GM12878 (cell line): Measurements from ENCODE around the gene LPIN3. TPM values are rescaled to one million over a fixed set of nuclear protein-coding genes. Genes with fewer than 3 reads are reported as not detected.

Experiments
- ATAC-seq: fragments of 200-7000 bp; cut with Tn5 transposase; 3 replicates; pipeline ENCODE4 v1.9.1; 2020; ENCODE audit warnings: mild to moderate bottlenecking, moderate library complexity
- BruUV-seq: library from RNA; stranded (reverse); fragments of 400-500 nt; replicated peaks from 2 replicates; lab custom pipeline; 2021; lab: Mats Ljungman, UMichigan
- CTCF ChIA-PET: fragments of 300-600 bp; sonication (Branson Sonifier 250); formaldehyde crosslinking; extraction: SDS; loops from one replicate; lab custom pipeline; 2021; ENCODE audit warnings: inconsistent platforms; lab: Yijun Ruan, JAX
- POLR2A ChIA-PET: fragments of 350-600 bp; formaldehyde crosslinking; extraction: SDS; loops from one replicate; lab custom pipeline; 2021; ENCODE audit warnings: inconsistent platforms; lab: Charles Lee
- RAD21 ChIA-PET: fragments of 300-600 bp; sonication (Branson Sonifier 250); formaldehyde crosslinking; loops from one replicate; lab custom pipeline; 2023; ENCODE audit warnings: antibody characterized with exemption; ENCODE audit not compliant: unreplicated experiment; lab: Charles Lee
- SMC1A ChIA-PET: fragments of 300-600 bp; sonication (Branson Sonifier 250); formaldehyde crosslinking; loops from one replicate; lab custom pipeline; 2023; ENCODE audit not compliant: unreplicated experiment, uncharacterized antibody; lab: Charles Lee
- DNase-seq: peaks from one replicate; pipeline ENCODE4 v3.0.0-alpha.2; 2011; ENCODE audit warnings: low read depth, low spot score
- FAIRE-seq: peaks from 3 replicates; lab custom pipeline; 2011; peaks lifted over from hg19 to GRCh38; lab: Jason Lieb, UNC
- H2AFZ ChIP-seq: 2 replicates; pipeline ENCODE4 v1.6.0; 2011; ENCODE audit warnings: low read depth, low read length, control low read depth; ENCODE audit not compliant: control insufficient read depth
- H3K27ac ChIP-seq: 2 replicates; pipeline ENCODE4 v1.5.1; 2011; ENCODE audit warnings: control low read depth; ENCODE audit not compliant: control insufficient read depth, insufficient read depth
- H3K27me3 ChIP-seq, 2 experiments: replicated peaks in 1 of 2; 2 replicates each; pipeline versions ENCODE4 v1.6.0 to v1.6.1; 2011; ENCODE audit warnings: low read length in 1 of 2; ENCODE audit not compliant: control insufficient read depth in 2 of 2, insufficient read depth in 2 of 2
- H3K36me3 ChIP-seq, 2 experiments: 2 replicates each; pipeline ENCODE4 v1.5.1; 2011; ENCODE audit warnings: low read length in 1 of 2; ENCODE audit not compliant: control insufficient read depth in 2 of 2, insufficient read depth in 2 of 2
- H3K4me1 ChIP-seq: 2 replicates; pipeline ENCODE4 v1.6.1; 2011; ENCODE audit warnings: mild to moderate bottlenecking, low read length, moderate library complexity, mixed read lengths; ENCODE audit not compliant: control insufficient read depth, insufficient read depth
- H3K4me2 ChIP-seq: 2 replicates; pipeline ENCODE4 v1.6.0; 2011; ENCODE audit warnings: control low read depth; ENCODE audit not compliant: control insufficient read depth, insufficient read depth
- H3K4me3 ChIP-seq: fragments of 200-600 bp; sonication (generic); 2 replicates; pipeline ENCODE4 v1.5.1; 2016
- H3K79me2 ChIP-seq: 2 replicates; pipeline ENCODE4 v1.6.0; 2011; ENCODE audit warnings: low read length; ENCODE audit not compliant: control insufficient read depth, insufficient read depth
- H3K9ac ChIP-seq: 2 replicates; pipeline ENCODE4 v1.8.0; 2011; ENCODE audit warnings: low read length, control low read depth, mixed read lengths; ENCODE audit not compliant: control insufficient read depth, insufficient read depth
- H3K9me3 ChIP-seq: replicated peaks from 3 replicates; pipeline ENCODE4 v1.5.1; 2011; ENCODE audit warnings: mild to moderate bottlenecking, low read length; ENCODE audit not compliant: control insufficient read depth, insufficient read depth
- H4K20me1 ChIP-seq: 2 replicates; pipeline ENCODE4 v1.6.0; 2011; ENCODE audit not compliant: control insufficient read depth, insufficient read depth
- E2F4 ChIP-seq: IDR thresholded peaks from 2 replicates; pipeline ENCODE4 v1.6.1; 2012; ENCODE audit warnings: low read depth, low read length, improper control_type of control experiment
- JUND ChIP-seq: IDR thresholded peaks from 2 replicates; pipeline ENCODE4 v1.6.1; 2012; ENCODE audit warnings: low read depth, mild to moderate bottlenecking, low read length, improper control_type of control experiment, moderate library complexity
- PAX8 ChIP-seq: fragments of 450-650 bp; IDR thresholded peaks from 2 replicates; pipeline ENCODE4 v1.6.1; 2017; ENCODE audit warnings: mild to moderate bottlenecking, moderate library complexity
- RELA ChIP-seq: fragments of 450-650 bp; IDR thresholded peaks from 2 replicates; pipeline ENCODE4 v1.8.0; 2014; ENCODE audit warnings: borderline replicate concordance; ENCODE audit not compliant: partially characterized antibody
- RFX5 ChIP-seq: IDR thresholded peaks from 2 replicates; pipeline ENCODE4 v1.6.1; 2011; ENCODE audit warnings: low read depth, low read length, improper control_type of control experiment
- SIX5 ChIP-seq: IDR thresholded peaks from 2 replicates; pipeline ENCODE4 v1.6.1; 2011; ENCODE audit warnings: mild to moderate bottlenecking, low read depth, low read length, moderate library complexity; ENCODE audit not compliant: severe bottlenecking
- ZNF24 ChIP-seq: fragments of 450-650 bp; IDR thresholded peaks from 2 replicates; pipeline ENCODE4 v1.6.1; 2017; ENCODE audit warnings: antibody characterized with exemption, mild to moderate bottlenecking
- WGBS: methylation state at CpG from one replicate; pipeline ENCODE4 v1.1.6; 2016; ENCODE audit warnings: low lambda C conversion rate; ENCODE audit not compliant: insufficient replicate concordance, insufficient coverage; ENCODE audit errors: missing lambda C conversion rate; 5-methylcytosine and 5-hydroxymethylcytosine counted together
- in situ Hi-C: fragments of 300-500 bp; cut with MboI; formaldehyde crosslinking; loops from 9 replicates; pipeline ENCODE4 v1.14.3; 2018; ENCODE audit warnings: mixed read lengths
- intact Hi-C: fragments of 100-400 bp; cut with micrococcal nuclease; formaldehyde crosslinking; loops from one replicate; pipeline ENCODE4 v1.14.2; 2022; ENCODE audit not compliant: unreplicated experiment
- polyA plus RNA-seq, 11 experiments: library from polyadenylated mRNA; depleted of rRNA in 4 of 11; unstranded in 6 of 11; stranded (reverse) in 5 of 11; fragments of >200 nt; fragmentation: Nextera tagmentation in 4 of 11; fragmentation: Illumina TruSeq in 1 of 11; extraction: Ambion mirVana in 4 of 11; extraction: Trizol in 1 of 11; gene quantifications; 1 replicate in 1 of 11; 2 replicates in 10 of 11; pipeline versions ENCODE4 v1.2.1 to v1.2.3, GENCODE V29; 2011 to 2016; ENCODE audit warnings: inconsistent platforms in 2 of 11, missing spikeins in 2 of 11, low read depth in 1 of 11
- total RNA-seq, 4 experiments: library from RNA; depleted of rRNA in 3 of 4; stranded (reverse); fragments of >200 nt in 3 of 4; fragmentation: Illumina TruSeq in 1 of 4; extraction: Trizol in 1 of 4; gene quantifications; 2 replicates each; pipeline versions ENCODE4 v1.2.1 to v1.2.3, GENCODE V29; 2013 to 2021

The LPIN3 gene
- total and polyA plus RNA-seq, 10 of the 15 experiments (the other 5 are each of a cell fraction or from before 2014, with no cell fraction given), result 0.13 to 1.3 (median 0.51) TPM

- ChIA-PET CTCF (no interaction called here), POLR2A (no interaction called here), RAD21 (no interaction called here), SMC1A (no interaction called here)
- ATAC-seq (no peak), DNase-seq (no peak), FAIRE-seq (no peak)
- Histone ChIP-seq H3K4me1 (no peaks in the 10 kb centered on the region), H3K27ac (no peak overlapping the region), H3K4me2 (no peak overlapping the region), H2AFZ (no peak overlapping the region), H3K79me2 (no peaks in the 10 kb centered on the region), H3K4me3 (no peak overlapping the region), H3K9me3 (no peaks in the 10 kb centered on the region), H3K9ac (no peak overlapping the region), H4K20me1 (no peaks in the 10 kb centered on the region), H3K36me3 (no peaks in the 10 kb centered on the region), H3K27me3 (no peaks in the 10 kb centered on the region)
- 28% methylated on average over 2 of the region's 2 CpGs for WGBS
- in situ Hi-C loops (no loop called here), intact Hi-C loops (no loop called here)
- no TSS peak for BruUV-seq
- no peak for TF ChIP-seq JUND
- TF ChIP-seq SIX5, result no peak
- no peak for TF ChIP-seq ZNF24
- no peak for TF ChIP-seq E2F4
- TF ChIP-seq RELA, result no peak
- TF ChIP-seq RFX5, result no peak
- no peak for TF ChIP-seq PAX8
Measured at GRCh38 chr20:41394081-41394480, 53.5 kb downstream of the LPIN3 start.
